IPS DF 4.7 (cell line): ENCODE data around the gene UMAD1.
"Not testable (repeated sequence)": the region's sequence is repeated elsewhere in the genome, so short reads cannot be mapped to it uniquely, and the experiment has no call there.

ENCODE experiments used
- DNase-seq: peaks from one replicate; pipeline ENCODE4 v3.0.0-alpha.2; 2013; ENCODE audit warnings: low spot score; ENCODE audit errors: extremely low read depth

The UMAD1 gene

DNA sequence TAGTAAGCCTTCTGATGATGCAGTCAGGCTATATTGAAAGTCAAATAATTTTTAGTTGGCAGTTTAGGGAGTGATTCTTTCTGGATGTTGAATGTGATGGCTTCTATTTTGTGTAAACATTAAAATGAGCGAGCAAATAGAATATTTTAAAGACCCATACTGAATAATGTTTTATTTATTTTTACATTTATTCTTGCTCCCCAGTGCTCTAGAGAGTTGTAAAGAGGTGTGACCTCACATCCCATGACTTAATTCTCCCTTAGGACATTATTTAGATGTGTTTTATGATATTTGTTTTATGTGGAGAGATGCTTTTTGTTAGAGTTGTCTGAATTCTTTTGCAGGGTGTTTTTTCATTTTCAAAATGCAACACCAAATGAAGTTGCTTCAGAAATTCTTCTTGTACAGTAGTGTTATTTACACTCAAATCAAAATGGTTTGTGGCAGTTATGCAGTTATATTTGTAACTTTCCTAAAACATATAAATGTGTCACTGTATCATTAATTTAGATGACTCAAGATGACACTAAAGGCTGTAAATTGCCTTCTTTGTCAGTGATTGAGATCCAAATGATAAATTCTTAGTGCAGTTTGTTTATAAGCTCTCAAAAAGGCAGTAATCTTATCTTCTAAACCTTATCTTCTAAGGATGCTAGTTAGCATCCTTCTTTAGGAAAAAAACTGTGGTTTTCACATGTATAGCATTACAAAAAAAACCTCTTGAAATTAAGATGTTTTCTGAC, 12.4 kb downstream of the UMAD1 start:
- no peak for DNase-seq

DNA sequence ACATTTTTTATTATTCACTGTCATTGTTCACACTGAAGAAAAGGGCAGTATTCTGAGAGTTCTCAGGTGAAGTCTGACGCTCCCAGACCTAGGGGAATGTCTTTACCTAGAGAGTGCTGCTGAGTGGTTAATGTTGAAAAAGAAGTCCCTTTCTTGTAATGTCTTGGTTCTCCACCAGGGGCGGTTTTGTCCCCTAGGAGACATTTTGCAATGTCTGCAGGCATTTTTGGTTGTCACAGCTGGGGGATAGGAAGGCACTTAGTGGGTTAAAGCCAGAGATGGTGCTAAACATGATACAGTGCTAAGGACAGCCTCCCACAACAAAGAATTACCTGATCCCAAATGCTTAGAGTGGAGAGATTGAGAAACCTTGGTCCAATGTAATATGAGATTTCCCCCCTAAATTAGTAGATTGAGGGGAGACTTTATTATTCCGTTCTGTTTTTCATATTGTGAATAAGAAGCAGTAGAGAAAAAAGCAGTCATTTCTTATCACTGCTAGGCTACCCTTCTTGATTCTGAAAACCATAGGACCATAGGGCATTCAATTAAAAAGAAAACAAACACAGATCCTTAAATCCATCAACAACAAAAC, 13.1 kb downstream of the UMAD1 start:
- DNase-seq, result peak; percentile 71

DNA sequence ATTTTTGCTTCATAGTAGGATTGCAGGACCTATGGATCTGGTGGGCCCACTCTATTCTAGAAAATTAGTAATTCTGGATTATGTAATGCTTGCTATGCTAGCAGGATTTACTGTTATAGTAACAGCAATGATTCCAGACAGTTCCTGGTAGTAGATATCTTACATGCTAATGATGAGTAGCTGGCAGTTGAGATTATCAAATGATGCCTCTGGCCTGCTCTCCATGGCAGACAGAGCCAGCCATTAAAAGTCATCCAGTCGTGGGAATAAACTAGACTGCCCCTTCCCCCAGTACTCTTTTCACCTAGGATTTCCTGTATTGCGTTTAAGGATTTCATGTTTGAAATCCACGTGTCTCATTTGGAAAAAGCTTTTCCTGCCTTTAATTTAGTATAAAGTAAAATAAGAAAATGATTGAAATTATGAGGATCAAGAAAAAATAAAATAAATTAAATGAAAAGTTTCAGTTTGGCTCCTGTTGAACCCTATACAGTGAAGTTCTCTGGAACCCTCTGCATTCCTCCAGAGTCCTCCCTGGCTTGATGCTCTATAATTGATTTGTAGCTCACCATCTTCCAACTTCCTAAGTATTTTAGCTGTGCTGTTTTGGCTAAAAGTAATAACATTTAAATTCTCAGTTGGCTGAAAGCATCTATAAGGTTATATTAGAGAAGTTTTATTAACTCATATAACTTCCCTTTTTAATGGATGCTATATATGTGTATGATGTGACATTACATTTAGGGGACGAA, 14.6 kb downstream of the UMAD1 start:
- DNase-seq, result no peak

DNA sequence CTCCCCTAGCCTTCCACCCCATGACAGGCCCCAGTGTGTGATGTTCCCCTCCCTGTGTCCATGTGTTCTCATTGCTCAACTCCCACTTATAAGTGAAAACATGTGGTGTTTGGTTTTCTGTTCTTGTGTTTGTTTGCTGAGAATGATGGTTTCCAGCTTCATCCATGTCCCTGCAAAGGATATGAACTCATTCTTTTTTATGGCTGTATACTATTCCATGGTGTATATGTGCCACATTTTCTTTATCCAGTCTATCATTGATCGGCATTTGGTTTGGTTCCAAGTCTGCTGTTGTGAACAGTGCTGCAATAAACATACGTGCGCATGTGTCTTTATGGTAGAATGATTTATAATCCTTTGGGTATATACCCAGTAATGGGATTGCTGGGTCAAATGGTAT, 15.9 kb downstream of the UMAD1 start:
- not testable (repeated sequence) for DNase-seq

DNA sequence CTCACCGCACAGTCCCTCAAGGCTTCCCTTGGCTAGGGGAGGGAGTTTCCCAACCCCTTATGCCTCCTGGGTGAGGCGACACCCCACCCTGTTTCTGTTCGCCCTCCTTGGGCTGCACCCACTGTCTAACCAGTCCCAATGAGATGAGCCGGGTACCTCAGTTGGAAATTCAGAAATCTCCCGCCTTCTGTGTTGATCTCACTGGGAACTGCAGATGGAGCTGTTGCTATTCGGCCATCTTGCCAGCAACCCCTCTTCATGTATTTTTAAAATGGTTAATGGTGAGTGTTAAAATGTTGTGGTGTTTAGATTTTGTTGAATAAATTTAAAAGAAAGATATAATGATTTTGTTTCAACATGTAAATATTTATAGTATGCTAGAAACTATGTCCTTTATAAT, 22.0 kb downstream of the UMAD1 start:
- DNase-seq, result no peak

DNA sequence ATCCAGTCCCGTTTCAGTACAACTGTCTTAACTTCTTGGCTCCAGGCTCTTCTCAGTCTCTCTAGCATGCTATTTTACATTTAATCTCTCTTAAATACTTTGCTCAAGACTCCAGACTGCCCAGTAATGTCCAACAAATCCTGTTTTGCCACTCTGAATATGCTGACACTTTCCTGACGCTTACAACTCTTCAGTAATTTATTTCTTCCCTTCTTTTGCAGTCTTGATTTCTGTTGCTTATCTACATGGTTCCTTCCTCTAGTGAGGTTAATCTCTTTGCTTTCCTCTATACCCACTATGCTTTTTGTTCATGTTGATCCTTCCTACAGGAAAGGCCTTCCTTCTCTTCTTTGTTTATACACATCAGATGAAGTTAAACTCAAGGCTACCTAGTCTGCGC, 23.7 kb downstream of the UMAD1 start:
- no peak for DNase-seq

DNA sequence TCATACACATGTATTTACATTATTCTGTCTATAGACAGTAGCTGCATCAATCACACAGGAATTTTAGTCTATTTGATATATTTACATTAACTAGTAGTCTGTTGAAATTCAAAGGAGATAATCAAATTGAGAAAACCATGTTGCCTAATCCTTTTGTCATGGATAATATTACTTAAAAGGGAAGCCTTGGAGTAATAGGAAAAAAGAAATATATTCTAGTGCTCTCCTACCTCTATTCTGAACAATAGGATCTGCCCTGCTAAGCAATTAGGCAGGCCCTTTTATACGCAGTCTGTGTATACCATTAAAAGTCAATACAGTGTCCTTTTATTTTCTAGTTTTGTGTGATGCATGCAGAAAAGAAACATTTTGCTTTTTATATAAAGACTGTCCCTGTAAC, 24.5 kb downstream of the UMAD1 start:
- DNase-seq, result no peak

DNA sequence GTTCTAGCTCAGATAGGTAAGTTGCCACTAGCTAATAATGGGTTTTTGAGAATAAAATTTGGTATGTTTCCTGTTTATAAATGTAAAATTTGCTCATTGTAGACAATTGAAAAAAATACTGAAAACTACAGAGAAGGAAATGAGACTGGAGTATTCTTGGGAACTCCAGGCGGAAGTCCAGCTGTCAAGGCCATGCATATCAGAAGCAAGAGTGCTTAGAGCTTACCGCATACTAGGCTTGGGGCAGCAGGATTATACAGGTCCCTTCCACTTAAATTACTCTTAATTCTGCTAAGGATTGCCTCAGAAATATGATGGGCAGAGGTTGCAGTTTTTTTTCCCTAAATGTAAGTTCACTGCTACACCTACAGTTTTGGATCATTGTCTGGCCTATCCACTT, 26.6 kb downstream of the UMAD1 start:
- DNase-seq, result no peak

DNA sequence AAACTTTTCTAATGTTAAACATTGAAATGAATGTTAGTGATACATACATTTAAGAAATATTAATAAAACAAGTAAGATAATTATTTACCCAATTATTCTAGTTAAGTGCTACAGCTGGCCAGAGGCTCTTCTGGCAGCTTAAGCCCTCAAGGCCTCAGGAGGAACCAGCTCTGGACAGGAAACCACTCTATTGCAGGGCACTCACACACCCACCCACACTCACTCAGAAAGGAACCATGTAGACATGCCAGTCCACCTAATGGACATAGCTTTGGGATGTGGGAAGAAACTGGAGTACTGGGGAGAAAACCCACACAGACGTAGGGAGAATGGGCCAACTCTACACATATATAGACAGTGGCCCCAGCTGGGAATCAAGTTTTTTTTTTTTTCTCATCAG, 28.2 kb downstream of the UMAD1 start:
- DNase-seq, result no peak

DNA sequence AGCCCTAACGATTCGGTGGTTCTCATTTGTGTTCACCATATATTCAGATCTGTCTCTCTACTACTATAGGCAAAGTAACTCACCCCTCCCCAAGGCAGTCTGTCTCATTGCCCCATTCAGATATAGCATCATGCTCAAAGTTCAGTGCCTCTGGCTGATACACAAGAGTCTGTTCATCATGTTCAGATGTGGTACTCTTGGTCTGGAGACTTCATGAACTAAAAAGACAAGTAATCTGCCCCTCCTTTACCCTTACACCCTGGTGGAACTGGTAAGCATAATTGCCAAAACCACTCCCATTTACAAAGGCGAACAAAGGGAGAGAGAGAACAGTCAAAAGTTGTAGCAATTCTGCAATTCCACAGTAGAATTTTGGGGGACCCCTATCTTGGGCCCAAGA, 29.9 kb downstream of the UMAD1 start:
- DNase-seq, result no peak

DNA sequence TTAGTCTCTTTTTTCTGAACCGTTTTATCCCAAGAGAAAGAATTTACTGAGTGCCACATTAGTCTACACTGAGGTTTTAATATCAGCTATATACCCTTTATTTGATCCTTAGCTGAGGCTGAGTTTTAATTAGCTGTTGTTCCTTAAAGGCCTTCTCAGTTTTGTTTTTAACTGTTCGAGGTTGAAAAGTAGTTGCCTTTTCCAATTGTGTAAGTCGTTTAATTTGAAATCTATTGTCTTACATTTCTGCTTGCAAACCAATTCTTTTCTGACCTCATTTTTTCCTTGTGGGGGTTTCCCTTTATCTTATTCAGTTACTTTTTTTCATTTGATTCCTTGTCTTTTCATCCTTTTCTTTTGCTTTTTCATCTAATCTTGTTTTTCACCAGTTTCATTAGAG, 30.8 kb downstream of the UMAD1 start:
- no peak for DNase-seq

DNA sequence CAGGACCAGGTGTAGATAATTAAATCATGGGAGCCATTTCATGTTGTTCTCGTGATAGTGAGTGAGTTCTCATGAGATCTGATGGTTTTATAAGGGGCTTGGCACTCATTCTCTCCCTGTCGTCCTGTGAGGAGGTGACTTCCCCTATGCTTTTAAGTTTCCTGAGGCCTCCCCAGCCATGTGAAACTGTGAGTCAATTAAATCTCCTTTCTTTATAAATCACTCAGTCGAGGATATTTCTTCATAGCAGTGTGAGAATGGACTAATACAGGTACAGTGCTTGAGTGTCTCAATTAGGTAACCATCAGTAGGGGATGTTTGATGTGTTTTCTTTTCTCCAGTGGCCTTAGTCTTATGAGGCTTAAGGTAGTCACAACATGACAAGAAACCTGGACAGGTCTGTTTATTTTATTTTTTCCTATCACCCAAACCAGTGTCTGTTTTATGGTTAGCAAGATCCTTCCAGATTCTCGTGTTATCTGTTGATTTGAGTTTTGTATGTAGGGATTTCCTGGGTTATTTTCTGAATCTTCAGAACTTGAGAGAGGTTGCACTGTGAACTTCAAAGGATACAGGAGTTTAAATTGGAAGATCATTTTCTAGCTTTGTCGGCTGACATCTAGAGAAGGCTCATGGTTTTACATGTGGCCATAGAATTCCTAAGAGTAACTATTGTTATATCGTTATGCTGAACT, 32.1 kb downstream of the UMAD1 start:
- no peak for DNase-seq

DNA sequence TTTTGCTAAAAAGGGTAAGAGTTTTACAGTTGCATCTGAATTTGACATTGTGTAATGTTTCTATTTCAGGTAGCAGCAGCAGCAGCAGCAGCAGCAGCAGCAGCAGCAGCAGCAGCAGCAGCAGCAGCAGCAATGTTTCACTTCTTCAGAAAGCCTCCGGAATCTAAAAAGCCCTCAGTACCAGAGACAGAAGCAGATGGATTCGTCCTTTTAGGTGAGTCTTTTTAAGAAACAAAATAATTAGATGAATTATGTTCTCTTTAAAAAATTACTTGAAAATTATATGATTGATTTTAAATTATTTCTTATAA, 32.6 kb downstream of the UMAD1 start:
- DNase-seq, result no peak

DNA sequence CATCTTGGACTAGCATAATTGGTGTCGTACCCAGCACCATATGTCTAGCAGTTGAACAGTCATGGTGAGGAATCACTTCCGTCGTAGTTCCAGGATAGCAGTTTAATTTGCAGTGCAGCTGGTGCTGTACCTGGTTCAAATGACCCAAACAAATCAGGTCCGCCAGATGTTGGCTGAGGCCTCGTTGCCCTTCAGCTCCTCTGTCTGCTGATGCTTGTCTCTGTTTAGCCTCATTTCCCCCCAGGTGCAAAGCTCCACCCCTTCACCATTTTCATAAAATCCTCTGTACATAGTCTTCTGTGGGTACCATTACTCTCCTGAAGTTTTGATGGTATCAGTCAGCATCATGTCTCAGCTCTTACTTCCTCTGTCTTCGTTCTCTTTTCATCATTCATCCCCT, 35.1 kb downstream of the UMAD1 start:
- no peak for DNase-seq

DNA sequence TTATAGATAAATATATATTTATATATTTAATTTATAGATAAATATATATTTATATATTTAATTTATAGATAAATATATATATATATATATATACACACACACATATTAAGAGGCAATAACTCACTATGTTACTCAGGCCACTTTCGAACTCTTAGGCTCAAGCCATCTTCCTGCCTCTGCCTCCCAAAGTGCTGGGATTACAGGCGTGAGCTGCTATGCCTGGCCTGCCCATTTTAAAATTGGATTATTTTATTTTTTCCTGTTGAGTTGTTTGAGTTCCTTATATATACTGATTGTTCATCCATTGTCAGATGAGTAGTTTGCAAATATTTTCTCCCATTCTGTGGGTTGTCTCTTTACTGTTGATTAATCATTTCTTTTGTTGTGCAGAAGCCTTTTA, 39.1 kb downstream of the UMAD1 start:
- not testable (repeated sequence) for DNase-seq

DNA sequence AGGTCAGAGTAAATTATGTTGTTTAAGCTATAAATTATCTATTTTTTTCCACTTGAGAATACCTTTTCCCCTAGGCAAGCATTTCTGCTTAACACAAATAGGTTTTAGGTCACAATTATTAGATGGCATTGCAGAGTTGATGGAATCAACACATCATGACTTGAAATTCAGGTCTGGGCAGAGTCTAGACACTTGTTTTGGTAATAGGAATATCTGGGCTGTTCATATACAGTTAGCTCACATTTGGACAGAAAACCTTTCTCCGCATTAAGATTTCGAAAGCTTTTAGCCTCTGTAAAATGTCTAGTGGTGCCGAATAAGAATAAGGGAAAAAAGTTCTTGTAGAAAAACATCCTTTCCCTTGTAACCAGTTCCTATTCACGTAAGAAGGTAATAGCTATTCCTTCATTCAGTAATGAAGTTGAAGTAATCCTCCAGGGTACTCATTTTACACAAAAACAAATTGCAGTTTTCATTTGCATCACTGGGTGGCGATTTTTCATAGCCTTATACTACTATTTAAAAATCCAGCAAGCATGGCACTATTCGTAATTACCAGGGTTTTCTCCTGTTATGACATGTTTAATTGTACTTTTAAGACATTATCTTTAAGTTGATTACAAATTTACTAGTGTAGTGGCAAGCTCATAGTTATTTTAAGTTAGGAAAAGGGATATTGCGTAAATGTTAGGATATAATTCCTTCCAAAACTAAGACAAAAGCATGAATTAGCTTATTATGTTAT, 40.8 kb downstream of the UMAD1 start:
- DNase-seq, result no peak

DNA sequence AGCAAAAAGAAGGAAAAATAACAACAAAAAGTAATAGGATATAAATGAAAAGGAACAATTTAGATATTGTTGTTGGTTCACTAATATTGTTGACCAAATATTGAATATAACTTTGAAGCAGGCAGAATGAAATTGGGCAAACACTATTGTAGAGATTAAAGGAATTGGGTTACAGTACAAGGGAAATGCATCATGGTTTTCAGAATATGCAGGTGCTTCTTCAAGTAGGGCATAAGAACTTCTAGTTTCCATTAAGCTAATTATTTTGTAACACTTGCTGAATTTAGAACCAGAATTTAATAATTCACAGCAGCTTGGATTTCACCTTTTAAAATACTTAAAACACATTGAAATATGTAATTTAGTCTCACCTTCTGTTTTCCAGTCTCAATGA, 41.4 kb downstream of the UMAD1 start:
- DNase-seq, result no peak

DNA sequence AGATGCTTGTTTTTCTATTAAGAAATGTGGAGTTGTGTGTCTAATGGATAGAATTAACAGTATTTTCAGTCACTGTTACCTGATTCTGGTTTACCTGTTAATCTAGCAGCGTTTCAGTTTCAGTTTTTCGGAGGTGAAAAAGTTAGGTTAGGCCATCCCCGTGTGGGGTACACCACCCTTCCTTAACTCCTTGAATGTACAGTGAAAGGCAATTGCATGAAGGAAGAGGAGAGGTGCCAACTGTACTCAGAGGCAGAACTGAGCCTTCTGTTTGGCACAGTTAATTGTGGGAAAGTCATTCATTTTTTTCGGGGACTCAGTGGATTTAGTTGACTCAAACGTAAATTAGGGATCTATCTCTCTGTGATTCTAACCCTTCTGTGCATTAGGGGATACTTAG, 42.3 kb downstream of the UMAD1 start:
- DNase-seq, result no peak

DNA sequence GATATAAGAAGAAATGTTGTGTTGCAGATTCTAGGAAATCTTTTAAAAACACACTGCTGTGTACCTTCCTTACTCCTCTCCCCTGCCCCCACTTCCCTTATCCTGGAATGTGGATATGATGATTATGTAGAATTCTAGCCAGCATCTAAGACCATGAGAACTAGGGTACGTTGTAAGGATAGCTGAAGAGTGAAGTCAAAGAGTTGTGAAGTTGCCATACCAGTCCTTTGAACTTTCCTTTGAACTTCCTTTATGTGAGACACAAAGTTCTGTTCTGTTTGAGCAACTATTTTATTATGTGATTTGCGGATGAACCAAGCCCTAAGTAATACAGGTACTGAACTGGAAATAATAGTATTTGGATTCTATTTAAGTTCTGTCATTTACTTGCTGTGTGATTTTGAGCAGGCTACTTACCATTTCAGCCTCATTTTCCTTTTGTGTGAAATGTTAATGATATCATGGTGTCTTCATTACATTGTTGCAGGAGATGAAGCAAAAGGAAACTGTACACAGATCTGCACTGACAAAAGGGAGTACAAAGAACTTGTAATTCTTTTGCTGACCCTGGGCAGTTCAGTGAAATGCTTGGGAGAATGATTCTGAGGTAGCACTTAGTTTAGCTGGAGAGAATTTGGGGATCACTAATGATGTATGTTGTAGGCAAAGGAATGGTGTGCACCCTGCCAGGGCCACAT, 46.4 kb downstream of the UMAD1 start:
- DNase-seq, result no peak

DNA sequence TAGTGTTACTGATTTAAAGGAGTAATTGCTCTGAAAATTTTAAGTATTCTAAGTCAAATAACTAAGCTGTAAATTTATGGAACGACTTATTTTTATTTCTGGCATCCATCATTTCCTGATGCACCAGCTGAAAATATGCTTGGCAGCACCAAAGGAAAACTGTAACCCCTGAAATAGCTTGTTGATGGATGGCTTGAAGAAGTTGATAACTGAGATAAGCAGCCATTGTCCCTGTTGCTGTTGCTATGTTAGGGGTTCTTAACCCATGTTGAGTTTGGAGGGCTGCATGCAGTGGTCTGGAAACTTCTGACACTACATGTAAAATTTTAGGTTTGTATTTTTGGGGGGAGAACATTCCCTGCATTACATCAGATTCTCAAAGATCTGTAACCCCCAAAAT, 47.2 kb downstream of the UMAD1 start:
- no peak for DNase-seq

DNA sequence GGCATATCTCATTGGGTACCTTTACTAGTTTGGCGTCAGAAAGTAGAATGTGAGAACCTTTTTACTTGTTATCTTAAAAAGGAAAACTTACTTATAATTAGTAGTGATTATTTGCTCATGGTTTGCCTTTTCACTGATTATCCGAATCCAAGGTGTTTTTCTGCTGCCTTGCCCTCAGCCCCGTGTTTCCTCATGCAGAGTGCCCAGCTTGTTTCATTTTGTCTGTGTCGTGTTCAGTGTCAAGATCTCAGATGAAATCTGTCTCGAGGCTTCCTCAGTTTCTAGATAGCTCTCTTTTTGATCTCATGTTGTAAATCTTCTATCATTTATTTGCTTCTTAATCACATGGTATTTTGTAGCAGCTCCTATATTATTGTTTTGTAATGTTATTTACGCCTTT, 47.8 kb downstream of the UMAD1 start:
- no peak for DNase-seq
